Thyroid gland (tissue), 4 donors: ENCODE measurements around the gene ATF1.

Experiments
- CTCF ChIP-seq, 6 experiments: fragments of 200-600 bp in 3 of 6; fragments of 450-650 bp in 3 of 6; sonication (generic) in 3 of 6; IDR thresholded peaks; one replicate each; pipeline ENCODE4 v1.5.1; 2016 to 2019; ENCODE audit warnings: antibody characterized with exemption in 6 of 6, mild to moderate bottlenecking in 2 of 6, inconsistent platforms in 1 of 6, moderate library complexity in 1 of 6
- POLR2A ChIP-seq, 2 donors: fragments of 450-650 bp; IDR thresholded peaks; one replicate each; pipeline ENCODE4 v1.6.1; 2017; ENCODE audit warnings: antibody characterized with exemption in 2 of 2, mild to moderate bottlenecking in 2 of 2, moderate library complexity in 1 of 2

GRCh38 chr12:50749459-50749882 lies 14.4 kb upstream of the ATF1 start:
- TF ChIP-seq CTCF (IDR thresholded peaks at IDR 0.05) (no peak), POLR2A (IDR thresholded peaks at IDR 0.05) (no peak)
